Anterior cingulate cortex (tissue), 58 donors: ENCODE measurements around the gene GPR50.

Experiments
- DNase-seq, 58 donors: peaks; one replicate each; lab custom pipeline; 2025; lab: John Stamatoyannopoulos, UW

Gene GPR50

GRCh38 chrX:151176231-151176750 is at the start of gene GPR50:
TSS of gene GPR50 (plus strand) at chrX:151176584. CDS start at chrX:151176722, 138 bp downstream.
- no peak for DNase-seq

- DNase-seq: no peak
Measured at GRCh38 chrX:151132531-151132930, 43.9 kb upstream of the GPR50 start.

- peak in 15 of 58 donors; percentile 0 to 33 (median 3) for DNase-seq
Measured at GRCh38 chrX:151151665-151152267, 24.6 kb upstream of the GPR50 start.

- peak in 29 of 58 donors; percentile 0 to 34 (median 7) for DNase-seq
Measured at GRCh38 chrX:151153086-151153485, 23.3 kb upstream of the GPR50 start.

GRCh38 chrX:151153667-151154066 is 22.7 kb upstream of the GPR50 start:
- DNase-seq: peak in 15 of 58 donors; percentile 0 to 42 (median 5)

GRCh38 chrX:151155234-151155633 is 21.1 kb upstream of the GPR50 start:
- no peak for DNase-seq

GRCh38 chrX:151161690-151162089 is 14.7 kb upstream of the GPR50 start:
- DNase-seq: no peak

- DNase-seq: no peak
Measured at GRCh38 chrX:151167791-151168345, 8.5 kb upstream of the GPR50 start.

GRCh38 chrX:151169783-151170182 is 6.6 kb upstream of the GPR50 start:
- DNase-seq: no peak

- DNase-seq: no peak
Measured at GRCh38 chrX:151174581-151175282, 1.7 kb upstream of the GPR50 start.

- no peak for DNase-seq
Measured at GRCh38 chrX:151175283-151176062, 911 bp upstream of the GPR50 start.

- DNase-seq: no peak
Measured at GRCh38 chrX:151177141-151178027, 1.0 kb downstream of the GPR50 start.

GRCh38 chrX:151178746-151179145 is 2.4 kb downstream of the GPR50 start:
- no peak for DNase-seq

GRCh38 chrX:151180400-151180799 is 4.0 kb downstream of the GPR50 start:
- no peak for DNase-seq

- DNase-seq: no peak
Measured at GRCh38 chrX:151181088-151181487, 4.7 kb downstream of the GPR50 start.

- no peak for DNase-seq
Measured at GRCh38 chrX:151183233-151183753, 6.9 kb downstream of the GPR50 start.

GRCh38 chrX:151183912-151184565 is 7.7 kb downstream of the GPR50 start:
- no peak for DNase-seq

GRCh38 chrX:151184705-151185104 is 8.3 kb downstream of the GPR50 start:
- DNase-seq: no peak

GRCh38 chrX:151206871-151207270 is 30.5 kb downstream of the GPR50 start:
- DNase-seq: no peak
